NOMO-1 (cell line): ENCODE data around the gene TIMM10.

Source experiments
- DNase-seq, 2 experiments: peaks; one replicate each; lab custom pipeline; 2025; ENCODE audit not compliant: unreplicated experiment in 2 of 2; lab: John Stamatoyannopoulos, UW

TIMM10 gene

GRCh38 chr11:57506522-57506921 lies 24.0 kb downstream of the TIMM10 start:
- DNase-seq, result no peak

DNA sequence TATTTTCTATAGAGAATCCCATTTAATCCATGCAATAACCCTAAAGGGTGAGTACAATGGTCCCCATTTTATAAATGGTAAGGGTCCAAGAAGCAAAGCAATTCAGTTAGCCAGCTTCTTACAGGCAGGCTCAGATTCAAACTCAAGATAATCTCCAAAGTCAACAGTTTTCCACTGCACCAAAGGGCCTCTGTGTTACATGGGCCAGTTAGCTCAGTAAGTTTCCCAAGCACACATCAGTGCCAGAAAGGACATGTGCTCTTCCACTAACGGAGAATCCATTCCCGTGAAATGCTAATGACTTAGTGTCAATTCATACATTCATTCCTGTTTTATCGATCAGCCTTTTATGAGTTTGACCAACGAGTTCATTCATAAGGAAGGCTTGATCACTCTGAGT lies 26.0 kb downstream of the TIMM10 start:
- DNase-seq, result no peak

DNA sequence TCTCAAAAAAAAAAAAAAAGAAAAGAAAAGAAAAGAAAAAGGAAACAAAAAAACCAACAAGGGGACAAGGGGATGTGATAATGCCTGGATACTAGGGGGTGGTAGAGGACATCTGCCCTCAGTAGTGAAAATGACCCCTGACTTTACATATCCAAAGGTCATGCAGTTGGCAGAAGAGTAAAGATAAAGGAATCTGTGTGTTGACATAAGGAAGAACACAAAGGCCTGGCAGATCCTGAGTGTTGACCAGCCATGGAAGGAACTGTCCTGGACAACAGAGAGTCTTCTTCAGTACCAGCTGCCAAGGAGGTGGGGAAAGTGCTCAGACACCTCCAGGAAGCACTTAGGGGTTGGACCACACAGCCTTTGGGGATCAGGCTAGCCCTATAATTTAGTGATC lies 27.7 kb downstream of the TIMM10 start:
- no peak for DNase-seq

DNA sequence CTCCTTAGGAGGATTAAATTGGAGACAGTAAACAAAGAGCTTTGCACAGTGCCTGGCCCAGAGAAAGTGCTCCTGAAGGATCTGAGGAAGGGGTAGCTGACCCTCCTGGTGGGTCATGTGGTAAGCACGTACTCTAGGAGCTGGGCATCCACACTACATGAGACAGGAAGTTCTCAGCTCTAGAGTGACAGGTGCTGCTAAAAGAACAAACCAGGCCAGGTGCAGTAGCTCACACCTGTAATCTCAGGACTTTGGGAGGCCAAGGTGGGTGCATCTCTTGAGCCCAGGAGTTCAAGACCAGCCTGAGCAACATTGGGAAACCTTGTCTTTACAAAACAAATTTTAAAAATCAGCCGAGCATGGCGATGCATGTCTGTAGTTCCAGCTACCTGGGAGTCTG lies 28.2 kb downstream of the TIMM10 start:
- DNase-seq, result no peak

DNA sequence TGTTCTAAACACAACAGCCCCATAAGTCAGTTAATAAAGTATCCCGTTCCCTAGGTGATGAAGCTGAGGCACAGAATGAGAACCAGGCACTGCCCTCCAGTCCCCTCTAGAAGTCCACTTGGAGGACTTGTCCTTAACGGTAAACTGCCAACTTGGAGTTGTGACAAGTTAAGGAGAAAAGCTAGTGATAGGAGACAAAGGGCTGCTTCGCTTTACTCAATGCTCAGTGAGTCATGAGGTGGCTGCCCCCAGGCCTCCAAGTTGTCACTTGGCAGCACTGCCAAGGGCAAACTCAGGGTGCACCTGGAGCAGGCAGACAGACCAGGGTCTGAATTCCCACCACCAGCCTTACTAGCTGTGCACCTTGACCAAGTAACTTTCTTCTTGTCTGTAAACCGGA lies 28.6 kb downstream of the TIMM10 start:
- no peak for DNase-seq

DNA sequence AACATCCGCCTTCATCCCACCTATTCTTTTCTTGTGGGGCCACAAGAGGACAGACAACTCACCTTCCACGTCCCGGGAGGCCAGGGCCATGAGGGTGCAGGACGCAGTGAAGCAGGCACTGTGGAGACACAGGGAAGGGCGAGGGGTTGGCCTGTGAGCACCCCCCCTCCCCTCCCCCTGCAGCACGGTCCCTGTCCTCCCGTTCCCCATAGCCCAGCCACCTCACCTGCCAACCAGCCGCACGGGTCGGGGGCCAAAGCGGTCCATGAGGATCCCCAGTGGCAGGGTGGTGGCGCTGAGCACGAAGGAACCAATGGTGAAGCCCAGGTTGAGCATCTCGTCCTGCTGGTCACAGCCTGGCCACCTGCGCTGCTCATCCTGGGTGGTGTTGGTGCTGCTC lies 29.6 kb downstream of the TIMM10 start:
- no peak for DNase-seq

DNA sequence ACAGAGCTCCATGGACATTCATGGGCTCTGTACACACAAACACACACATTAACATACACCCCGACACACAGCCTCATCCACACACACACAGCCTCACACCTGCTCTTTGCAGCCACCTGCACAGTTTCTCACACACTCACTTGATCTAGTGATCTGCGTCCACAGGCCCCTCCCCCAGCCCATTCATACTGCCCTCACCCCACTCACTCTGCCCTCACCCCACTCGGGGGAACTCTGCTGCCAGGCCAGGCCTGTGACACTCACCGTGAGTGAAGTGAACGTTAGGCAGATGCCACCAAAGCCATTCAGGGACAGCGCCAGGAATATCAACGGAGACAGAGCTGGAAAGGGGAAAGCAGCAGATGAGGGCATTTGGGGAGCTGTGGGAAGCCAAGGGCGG lies 30.0 kb downstream of the TIMM10 start:
- DNase-seq, result no peak

DNA sequence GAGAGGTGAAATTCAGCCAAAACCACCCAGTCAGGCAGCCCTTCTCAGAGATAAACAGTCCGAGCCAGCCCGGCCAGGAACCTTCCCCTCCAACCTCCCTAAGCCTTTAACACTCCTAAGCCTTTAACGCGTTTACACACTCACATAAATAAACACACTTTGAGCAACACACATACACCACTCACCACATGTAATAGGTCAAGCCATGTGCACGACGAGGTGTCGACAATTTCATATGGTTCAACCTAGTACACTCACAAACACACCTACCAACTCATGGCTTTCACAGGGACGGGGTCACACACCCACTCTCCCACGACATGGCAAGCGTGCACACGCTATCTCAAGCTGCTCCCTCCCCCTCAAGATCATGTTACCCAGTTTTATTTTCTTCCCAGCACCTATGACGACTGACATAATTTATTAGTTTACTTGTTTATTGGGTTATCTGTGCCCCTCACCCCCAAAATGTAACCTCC lies 30.5 kb downstream of the TIMM10 start:
- no peak for DNase-seq

GRCh38 chr11:57499413-57499982 lies 31.1 kb downstream of the TIMM10 start:
- DNase-seq, result peak; percentile 40 to 50

- no peak for DNase-seq
Measured at GRCh38 chr11:57498540-57498939, 32.0 kb downstream of the TIMM10 start.

GRCh38 chr11:57497303-57498247 lies 33.0 kb downstream of the TIMM10 start:
- DNase-seq, result no peak

DNA sequence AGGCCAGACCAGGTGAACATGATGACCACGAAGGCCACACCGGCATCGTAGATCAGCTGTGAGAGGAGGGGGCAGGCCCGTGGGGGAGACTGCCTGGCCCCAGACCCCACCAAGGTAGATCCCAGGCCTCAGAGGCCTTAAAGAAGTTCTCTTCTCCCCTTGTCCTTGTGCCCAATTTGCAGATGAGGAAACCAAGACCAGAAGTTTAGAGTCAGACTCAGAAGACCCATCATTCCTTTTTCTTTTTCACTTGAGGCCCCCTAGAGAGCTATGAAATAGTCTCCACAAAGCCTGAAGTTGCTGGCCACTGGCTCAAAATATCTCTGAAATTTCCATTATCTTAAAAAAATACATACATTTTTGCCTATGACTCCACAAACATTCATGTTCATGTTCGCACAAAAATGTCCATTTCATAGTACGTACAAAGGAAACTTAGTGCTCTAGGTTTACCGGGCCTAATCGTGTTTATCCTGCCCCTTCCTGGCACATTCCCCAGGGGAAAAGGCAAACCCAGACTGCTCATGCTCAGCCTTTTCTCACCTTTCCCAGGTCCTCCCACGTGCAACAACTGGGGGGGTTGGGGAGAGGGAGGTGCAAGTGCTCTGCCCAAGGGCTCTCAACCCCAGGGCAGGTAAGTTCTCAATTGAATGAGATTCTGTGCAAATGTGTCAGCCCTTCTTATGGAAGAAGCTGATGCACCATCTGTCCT lies 34.3 kb downstream of the TIMM10 start:
- DNase-seq, result no peak

GRCh38 chr11:57493507-57494503 lies 36.7 kb downstream of the TIMM10 start:
- DNase-seq, result no peak

DNA sequence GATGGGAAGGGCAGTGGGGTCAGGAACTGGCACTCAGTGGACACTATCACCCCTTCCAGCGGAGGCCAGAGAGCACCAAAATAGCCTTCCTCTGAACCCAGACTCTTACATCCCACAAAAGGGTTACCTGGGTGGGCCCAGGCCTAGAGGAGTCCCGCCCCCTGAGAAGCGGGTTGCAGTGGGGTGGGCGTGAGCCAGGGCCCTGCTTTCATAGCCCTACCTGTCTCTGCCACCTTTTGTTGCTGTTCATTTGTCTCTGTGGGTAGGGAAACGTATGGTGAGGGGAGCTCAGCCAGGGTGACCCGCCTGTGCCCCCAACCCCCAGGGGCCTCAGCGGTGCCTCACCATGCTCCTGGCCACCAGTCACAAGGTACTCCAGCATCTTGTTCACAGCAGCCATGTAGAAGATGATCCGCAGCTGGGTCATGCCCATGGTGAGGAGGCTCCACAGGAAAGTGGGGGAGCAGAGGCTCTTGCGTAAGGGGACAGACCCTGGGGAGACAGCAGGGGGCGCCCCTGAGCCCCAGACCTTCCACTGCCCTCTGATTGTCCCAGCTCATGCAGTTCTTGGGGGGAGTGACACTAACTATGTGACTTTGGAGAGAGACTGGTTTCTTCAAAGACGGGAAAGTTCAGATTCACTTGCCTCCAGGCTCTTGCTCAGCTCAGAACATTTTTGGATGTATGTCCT lies 39.0 kb downstream of the TIMM10 start:
- peak; percentile 38 to 55 for DNase-seq

GRCh38 chr11:57490456-57491248 lies 39.9 kb downstream of the TIMM10 start:
- DNase-seq, result no peak

- no peak for DNase-seq
Measured at GRCh38 chr11:57487920-57488659, 42.5 kb downstream of the TIMM10 start.

GRCh38 chr11:57487021-57487778 lies 43.4 kb downstream of the TIMM10 start:
- no peak for DNase-seq
